ENCODE measurements around the gene NAA10.
A peak's percentile ranks its signal among the peaks of the same experiment; 100 is the strongest.

NAA10 gene

GRCh38 chrX:153906126-153906917, 28.5 kb downstream of the NAA10 start:
- DNase-seq, result no peak

GRCh38 chrX:153905481-153906095, 29.2 kb downstream of the NAA10 start:
- DNase-seq, result no peak

GRCh38 chrX:153903991-153904957, 30.6 kb downstream of the NAA10 start, which contains the start of gene AVPR2:
Gene AVPR2 (plus strand): TSS chrX:153904673. CDS start chrX:153905146, 473 bp downstream.
- DNase-seq, result no peak

- no peak for DNase-seq
Observed at GRCh38 chrX:153903238-153903980, 31.4 kb downstream of the NAA10 start.

GRCh38 chrX:153902385-153902784, 32.5 kb downstream of the NAA10 start:
- no peak for DNase-seq

GRCh38 chrX:153901753-153902140, 33.1 kb downstream of the NAA10 start:
- no peak for DNase-seq

DNA sequence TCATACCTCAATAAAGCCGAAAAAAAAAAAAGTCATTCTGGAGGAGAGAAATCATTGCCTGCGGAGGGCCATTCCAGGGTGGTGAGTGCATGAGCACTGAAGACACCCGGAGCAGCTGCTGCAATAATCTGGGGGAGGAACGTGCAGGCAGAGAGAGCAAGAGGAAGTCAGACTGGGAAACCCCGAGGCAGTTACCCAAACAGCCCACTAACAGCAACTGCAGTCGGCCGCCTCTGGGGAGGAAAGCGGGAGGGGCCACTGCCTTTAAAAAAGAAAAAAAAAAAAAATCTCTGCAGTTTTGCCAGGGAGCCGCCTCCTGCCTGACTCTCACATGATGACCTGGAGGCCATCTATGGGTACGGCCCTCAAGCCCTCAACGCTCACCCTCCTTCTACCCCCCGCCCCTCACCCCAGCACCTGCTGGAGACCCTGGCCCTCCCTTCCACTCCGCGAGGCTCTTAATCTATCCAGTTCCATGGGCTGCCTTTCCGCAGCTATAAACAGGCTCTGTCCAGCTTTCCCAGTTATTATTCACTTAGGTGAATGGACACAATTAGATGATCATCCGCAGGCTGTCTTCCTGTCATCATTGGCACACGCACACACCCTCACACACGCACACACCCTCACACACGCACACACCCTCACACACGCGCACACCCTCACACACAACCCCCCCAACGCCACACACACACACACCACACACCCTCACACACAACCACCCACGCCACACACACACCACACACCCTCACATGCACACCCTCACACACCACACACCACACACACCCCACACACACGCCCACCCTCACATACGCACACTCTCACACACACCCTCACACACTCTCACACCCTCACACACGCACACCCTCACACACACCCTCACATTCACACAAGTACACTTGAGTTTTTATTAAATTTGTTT, 33.7 kb downstream of the NAA10 start:
- peak; percentile 60 for DNase-seq

DNA sequence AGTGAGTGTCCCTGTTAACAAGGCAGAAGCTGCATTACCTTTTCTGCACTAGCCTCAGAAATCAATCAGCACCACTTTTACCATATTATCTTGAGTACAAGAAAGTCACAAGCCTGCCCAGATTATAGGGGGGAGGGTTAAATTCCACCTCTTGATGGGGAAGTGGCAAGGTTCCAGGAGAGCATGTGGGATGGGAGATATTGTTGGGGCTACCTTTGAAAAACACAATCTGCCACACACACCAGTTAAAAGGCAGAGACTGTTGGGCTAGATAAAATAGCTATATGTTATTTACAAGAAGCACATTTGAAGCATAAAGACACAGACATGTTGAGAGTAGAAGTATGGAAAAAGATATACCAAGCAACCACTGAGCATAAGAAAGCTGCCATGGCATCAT, 36.9 kb downstream of the NAA10 start:
- DNase-seq, result no peak

GRCh38 chrX:153889123-153889522, 45.7 kb downstream of the NAA10 start:
- DNase-seq, result no peak

- DNase-seq, result no peak
Observed at GRCh38 chrX:153888344-153888743, 46.5 kb downstream of the NAA10 start.

- no peak for DNase-seq
Observed at GRCh38 chrX:153887385-153887784, 47.5 kb downstream of the NAA10 start.

- DNase-seq, result no peak
Observed at GRCh38 chrX:153886915-153887314, 47.9 kb downstream of the NAA10 start.

- peak; percentile 48 for DNase-seq
Observed at GRCh38 chrX:153885968-153886903, 48.6 kb downstream of the NAA10 start, which contains the start of gene L1CAM. Gene L1CAM (minus strand): TSS chrX:153886173. CDS start chrX:153875836, 10,337 bp downstream.

DNA sequence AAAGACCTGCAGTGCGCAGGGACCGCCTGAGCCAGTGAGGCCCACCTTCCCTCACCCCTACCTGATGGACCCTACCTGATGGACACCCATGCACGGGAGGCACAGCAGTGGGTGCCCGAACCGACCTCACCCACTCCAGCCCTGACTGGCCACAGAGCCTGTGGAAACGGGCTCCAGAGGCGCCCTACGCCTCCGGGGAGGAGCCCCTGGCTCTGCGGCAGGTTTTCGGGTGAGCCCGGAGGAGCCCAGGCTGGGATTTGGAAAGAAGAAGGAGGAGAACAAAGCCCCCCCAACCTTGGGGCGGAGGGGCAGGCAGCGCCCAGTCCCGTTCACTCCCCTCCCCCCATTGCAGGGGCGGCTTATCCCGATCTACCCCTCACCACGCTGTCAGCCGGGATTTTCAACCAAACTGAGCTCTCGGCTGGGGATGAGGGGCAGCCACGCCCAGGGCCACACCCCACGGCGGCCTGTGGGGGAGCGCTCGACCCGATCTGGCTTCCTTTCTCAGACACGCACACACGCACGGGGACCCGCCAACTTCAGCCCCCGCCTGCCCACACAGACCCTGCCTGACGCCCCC, 49.5 kb downstream of the NAA10 start:
- no peak for DNase-seq

- DNase-seq, result no peak
Observed at GRCh38 chrX:153884590-153884989, 50.2 kb downstream of the NAA10 start.

GRCh38 chrX:153884136-153884535, 50.7 kb downstream of the NAA10 start:
- DNase-seq, result no peak

- DNase-seq, result no peak
Observed at GRCh38 chrX:153883163-153883843, 51.5 kb downstream of the NAA10 start.

- DNase-seq, result no peak
Observed at GRCh38 chrX:153882557-153882956, 52.3 kb downstream of the NAA10 start.

DNA sequence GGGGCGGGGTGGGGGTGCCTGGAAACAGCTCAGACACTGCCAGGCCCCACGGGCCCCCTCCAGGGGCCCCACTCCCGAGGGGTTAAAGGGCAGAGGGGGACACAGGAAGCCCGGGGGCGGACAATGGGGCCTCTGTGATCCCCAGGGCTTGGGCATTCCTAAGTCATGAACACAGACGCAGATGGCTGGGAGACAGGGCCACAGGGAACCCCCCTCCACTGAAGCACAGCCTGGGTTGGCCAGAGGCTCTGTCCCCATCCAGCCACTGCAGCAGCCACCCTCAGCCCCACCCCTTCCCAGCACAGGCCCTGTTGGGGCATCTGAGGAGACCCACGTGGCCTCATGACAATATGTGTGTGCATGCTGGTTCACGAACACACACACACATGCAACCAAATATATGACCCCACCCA, 52.7 kb downstream of the NAA10 start:
- DNase-seq, result no peak
